ENCODE data around the gene SAMD1. TPM values are rescaled to one million over a fixed set of nuclear protein-coding genes. Genes with fewer than 3 reads are reported as not detected.

SAMD1 gene
- total RNA-seq, 2 experiments from 2014 or later, result 62.1 to 66.9 TPM

GRCh38 chr19:14082675-14082960, 7.9 kb downstream of the SAMD1 start:
- ChIA-PET POLR2A (interaction anchor here (1.3 to 1.8 kb wide), 2 partner anchors 9 to 21 kb away, joined by 3 to 7 read pairs; no protein-coding TSS in a partner anchor), CTCF (interaction anchor here (1.3 to 4.4 kb wide), 4 partner anchors 10 to 266 kb away, joined by 3 to 30 read pairs (median 12); partner anchors contain the start of gene MISP3)
- DNase-seq (no peak), ATAC-seq (no peak)
- TF ChIP-seq CTCF (IDR thresholded peaks at IDR 0.05), result no peak
- Mint-ChIP-seq H3K27ac (peak overlapping the region; percentile 70), H3K27me3 (no peaks in the 10 kb centered on the region), H3K4me1 (ENCODE audit: low read depth) (peaks cover 12% of the 10 kb centered on the region), H3K4me3 (peak overlapping the region; percentile 96), H3K9me3 (no peaks in the 10 kb centered on the region), H3K36me3 (ENCODE audit: low read depth) (peaks cover 7% of the 10 kb centered on the region)
- intact Hi-C loops (cut with micrococcal nuclease), result no loop called here

- Mint-ChIP-seq H3K27ac (peak overlapping the region; percentile 93), H3K4me1 (ENCODE audit: low read depth) (peaks cover 12% of the 10 kb centered on the region), H3K9me3 (no peaks in the 10 kb centered on the region), H3K27me3 (no peaks in the 10 kb centered on the region), H3K36me3 (ENCODE audit: low read depth) (peaks cover 4% of the 10 kb centered on the region), H3K4me3 (peak overlapping the region; percentile 96)
- peak; percentile 68 for DNase-seq
- intact Hi-C loops (cut with micrococcal nuclease), result no loop called here
- no peak for ATAC-seq
- ChIA-PET POLR2A (interaction anchor here (0.8 to 1.8 kb wide), 6 partner anchors 10 to 83 kb away, joined by 3 to 7 read pairs (median 4); partner anchors contain the start of genes ASF1B and PRKACA), CTCF (interaction anchor here (1.0 to 4.4 kb wide), 6 partner anchors 9 to 266 kb away, joined by 3 to 30 read pairs (median 7); partner anchors contain the start of genes ASF1B and MISP3)
- no peak for TF ChIP-seq CTCF (IDR thresholded peaks at IDR 0.05)
Measured at GRCh38 chr19:14081797-14082674, 8.5 kb downstream of the SAMD1 start.

GRCh38 chr19:14080887-14081796, 9.4 kb downstream of the SAMD1 start:
- Mint-ChIP-seq H3K4me3 (peak overlapping the region; percentile 96), H3K9me3 (no peaks in the 10 kb centered on the region), H3K27ac (peak overlapping the region; percentile 93), H3K36me3 (ENCODE audit: low read depth) (no peaks in the 10 kb centered on the region), H3K4me1 (ENCODE audit: low read depth) (peaks cover 12% of the 10 kb centered on the region), H3K27me3 (no peaks in the 10 kb centered on the region)
- no peak for TF ChIP-seq CTCF (IDR thresholded peaks at IDR 0.05)
- peak; percentile 94 for ATAC-seq
- CTCF ChIA-PET, result interaction anchor here (0.8 to 4.4 kb wide), 9 partner anchors 9 to 267 kb away, joined by 3 to 30 read pairs (median 5); partner anchors contain the start of genes ASF1B, MISP3 and RFX1
- POLR2A ChIA-PET, result interaction anchor here (0.8 to 1.8 kb wide), 8 partner anchors 10 to 84 kb away, joined by 3 to 7 read pairs (median 4); partner anchors contain the start of genes ASF1B and PRKACA
- intact Hi-C loops (cut with micrococcal nuclease), result no loop called here
- DNase-seq, result peak; percentile 99

DNA sequence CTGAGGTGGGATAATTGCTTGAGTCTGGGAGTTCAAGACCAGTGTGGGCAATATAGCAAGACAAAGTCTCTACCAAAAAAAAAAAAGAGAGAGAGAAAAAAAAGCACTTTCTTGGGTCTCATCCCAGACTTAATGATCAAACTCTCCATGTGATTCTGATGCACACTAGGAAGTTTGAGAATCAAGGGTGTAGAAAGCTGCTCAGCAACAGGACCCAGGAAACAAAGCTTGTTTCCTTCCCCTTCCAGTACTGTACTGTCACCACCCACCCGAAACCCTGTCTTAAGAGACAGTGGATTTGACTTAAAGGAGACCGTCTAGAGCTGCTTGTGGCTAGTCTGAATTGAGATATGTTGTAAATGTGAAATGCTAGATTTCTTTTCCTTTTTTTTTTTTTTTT, 12.1 kb downstream of the SAMD1 start:
- ATAC-seq (no peak), DNase-seq (no peak)
- ChIA-PET POLR2A (interaction anchor here (0.6 to 3.1 kb wide), 2 partner anchors 11 to 199 kb away, joined by 3 to 9 read pairs; no protein-coding TSS in a partner anchor), CTCF (interaction anchor here (0.7 to 5.1 kb wide), 5 partner anchors 18 to 217 kb away, joined by 3 to 24 read pairs (median 3); partner anchors contain the start of gene PALM3)
- no peaks in the 10 kb centered on the region for H3K36me3 Mint-ChIP-seq (ENCODE audit: low read depth)
- no peak for TF ChIP-seq CTCF (IDR thresholded peaks at IDR 0.05)
- H3K27ac Mint-ChIP-seq, result no peak overlapping the region
- H3K4me3 Mint-ChIP-seq, result no peak overlapping the region
- intact Hi-C loops (cut with micrococcal nuclease), result no loop called here
- H3K4me1 Mint-ChIP-seq (ENCODE audit: low read depth), result peaks cover 21% of the 10 kb centered on the region
- no peaks in the 10 kb centered on the region for H3K27me3 Mint-ChIP-seq
- H3K9me3 Mint-ChIP-seq, result no peaks in the 10 kb centered on the region

Data from activated CD8-positive, alpha-beta T cell treated with anti-CD3 and anti-CD28 coated beads for 36 hours (primary cell).